GM19043 (cell line): Measurements from ENCODE around the gene PTTG1IP.

Source experiments
- ATAC-seq: cut with Tn5 transposase; IDR thresholded peaks from one replicate; pipeline ENCODE4 v1.9.1; 2021; ENCODE audit warnings: low read depth; ENCODE audit not compliant: unreplicated experiment

The PTTG1IP gene

DNA sequence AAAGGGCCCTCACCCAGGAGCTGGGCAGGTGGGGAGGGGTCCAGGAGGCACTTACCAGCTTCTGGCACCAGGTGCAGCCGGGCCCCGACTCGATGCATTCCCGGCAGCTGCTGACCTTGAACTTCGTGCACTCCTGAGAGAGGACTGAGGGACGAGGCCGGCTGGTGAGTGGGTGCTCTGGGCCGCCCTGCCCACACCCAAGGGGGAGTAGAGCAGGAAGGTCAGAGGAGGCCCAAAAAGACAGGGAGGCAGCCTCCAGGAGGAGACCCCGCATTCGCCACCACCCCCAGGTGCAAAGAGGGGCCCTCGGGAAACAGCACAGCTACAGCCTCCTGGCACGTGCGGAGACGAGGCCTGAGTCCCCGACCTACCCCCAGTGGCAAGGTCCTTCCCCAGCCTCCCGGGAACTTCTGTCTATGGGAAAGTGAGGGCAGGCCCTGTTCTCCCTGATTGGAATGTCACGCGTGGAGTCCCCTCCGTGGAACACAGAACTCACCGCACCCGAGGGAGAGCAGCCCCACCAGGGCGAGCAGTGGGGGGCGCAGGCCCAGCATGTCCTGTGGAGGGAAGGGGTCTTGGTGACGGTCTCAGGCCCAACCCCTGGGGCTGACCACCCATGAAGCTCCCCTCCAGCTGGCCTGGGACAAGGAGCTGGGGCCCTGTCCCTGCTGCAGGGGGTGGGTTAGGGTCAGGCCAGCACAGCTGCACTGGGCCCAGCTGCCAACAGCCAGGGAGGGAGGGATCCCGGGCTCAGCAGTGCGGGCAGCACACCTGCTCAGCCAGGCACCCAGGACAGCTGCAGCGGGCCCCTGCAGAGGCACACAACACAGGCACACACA, 37.0 kb upstream of the PTTG1IP start:
- ATAC-seq = no peak

DNA sequence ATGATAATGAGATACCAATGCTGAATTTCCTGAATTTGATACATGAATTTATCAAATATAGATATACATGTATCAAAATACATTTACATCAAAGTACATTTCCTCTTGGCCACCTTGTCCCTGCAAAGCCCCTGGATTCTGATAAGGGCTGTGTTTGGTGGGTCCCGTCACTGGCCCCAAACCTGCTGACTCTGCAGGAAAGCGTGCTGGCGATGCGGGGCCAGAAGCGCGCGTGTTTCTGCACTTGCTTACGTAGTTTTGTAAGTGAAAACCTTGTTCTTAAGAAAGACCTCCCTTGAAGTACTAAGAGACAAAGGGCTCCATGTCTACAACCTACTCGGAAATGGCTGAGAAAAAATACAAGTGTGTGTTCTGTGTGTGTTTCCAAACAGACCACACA, 36.2 kb upstream of the PTTG1IP start:
- ATAC-seq = no peak

DNA sequence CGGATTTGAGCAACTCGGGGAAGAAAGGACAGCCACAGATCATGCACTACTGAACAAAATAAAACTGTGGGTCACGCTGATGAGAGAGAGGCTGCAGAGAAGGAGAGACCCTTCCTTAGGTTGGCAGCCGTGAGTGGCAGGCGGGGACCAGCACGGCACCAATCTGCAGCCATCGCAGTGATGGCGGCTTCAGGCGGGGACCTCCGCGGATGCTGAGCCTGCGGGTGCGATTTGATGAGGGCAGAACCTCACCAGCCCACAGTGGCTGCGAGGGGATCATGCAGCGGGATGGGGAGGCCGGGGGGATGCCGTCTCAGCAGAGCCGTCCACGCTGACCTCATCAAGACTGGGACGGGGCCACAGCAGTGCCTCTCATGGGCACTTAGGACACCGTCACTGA, 35.4 kb upstream of the PTTG1IP start:
- ATAC-seq = no peak

DNA sequence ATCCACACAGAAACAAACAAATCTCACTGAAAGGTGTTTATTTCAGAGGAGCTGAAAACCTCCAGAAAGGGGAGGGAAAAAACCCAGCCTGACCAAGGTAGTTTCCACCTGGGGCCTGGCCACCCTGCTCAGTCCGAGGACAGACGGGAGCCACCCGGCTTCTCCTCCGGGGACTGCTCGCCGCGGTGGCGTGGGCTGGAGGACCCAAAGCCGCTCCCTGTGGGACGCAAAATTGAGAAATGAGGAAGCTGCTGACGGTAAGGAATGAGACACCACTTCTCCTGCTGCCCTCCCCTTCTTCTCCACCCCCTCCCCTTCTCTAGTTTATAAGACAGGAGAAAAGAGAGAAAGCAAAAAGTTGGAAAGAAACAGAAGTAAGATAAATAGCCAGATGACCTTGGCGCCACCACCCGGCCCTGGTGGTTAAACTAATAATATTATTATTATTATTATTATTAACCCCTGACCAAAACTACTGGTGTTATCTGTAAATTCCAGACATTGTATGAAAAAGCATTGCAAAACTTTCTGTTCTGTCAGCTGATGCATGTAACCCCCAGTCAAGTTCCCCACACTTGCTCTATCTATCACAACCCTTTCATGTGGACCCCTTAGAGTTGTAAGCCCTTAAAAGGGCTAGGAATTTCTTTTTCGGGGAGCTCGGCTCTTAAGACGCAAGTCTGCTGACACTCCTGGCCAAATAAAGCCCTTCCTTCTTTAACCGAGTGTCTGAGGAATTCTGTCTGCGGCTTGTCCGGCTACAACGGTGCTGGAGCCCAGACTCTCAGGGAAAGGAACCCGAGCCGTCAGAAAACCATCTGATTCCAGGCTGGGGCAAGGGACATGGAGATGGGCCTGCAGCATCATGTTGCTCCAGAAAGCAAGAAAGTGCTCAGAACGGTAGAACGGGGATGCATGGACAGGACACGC, 34.7 kb upstream of the PTTG1IP start:
- ATAC-seq = no peak

DNA sequence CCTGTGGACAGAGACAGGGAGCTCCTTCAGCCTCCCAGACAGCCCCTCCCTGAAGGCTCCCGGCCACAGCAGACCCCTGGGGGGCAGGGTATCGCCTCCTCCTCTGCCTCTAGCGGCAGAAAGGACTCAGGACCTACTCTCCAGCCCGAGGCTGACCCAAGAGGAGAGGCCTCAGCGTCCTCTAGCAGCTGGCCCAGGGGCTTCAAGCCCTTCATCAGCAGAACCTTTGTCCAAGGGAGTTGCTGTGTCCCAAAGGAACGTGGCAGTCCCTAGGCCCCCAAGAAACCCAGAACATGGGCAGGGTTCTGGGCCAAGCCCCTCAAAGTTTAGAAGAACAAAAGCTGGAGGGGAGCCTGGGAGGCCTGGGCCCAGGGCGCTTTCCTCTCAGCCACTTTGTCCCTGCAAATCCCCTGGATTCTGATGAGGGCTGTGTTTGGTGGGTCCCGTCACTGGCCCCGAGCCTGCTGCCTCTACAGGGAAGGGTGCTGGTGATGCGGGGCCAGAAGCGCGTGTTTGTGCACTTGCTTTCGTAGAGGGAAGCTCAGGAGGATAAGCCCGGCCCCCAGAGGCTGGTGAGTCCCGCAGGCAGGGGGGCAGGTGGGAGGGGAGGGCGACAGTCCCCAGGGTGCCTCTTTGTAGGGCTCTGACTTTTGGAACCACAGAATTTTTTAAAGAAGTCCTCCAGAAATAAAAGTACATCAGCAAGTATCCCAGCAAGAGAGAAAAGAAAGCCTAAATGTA, 33.9 kb upstream of the PTTG1IP start:
- ATAC-seq = no peak

DNA sequence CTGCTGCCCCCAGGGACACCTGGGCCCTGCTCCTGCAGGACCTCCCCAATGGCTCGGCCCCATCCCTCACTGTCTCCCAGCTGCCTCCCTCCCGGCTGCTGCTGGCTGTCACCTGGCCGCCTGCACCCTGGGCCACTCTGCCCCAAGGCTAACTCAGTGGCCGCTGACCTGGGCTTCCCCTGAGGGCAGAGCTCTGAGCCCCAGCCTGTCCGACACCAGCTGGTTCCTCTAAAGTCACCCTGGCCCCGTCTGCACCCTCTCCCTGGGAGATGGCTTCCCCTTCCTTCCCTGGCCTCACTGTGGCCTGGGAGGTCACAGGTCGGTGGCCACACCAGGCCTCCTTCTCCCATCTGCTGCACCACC, 32.2 kb upstream of the PTTG1IP start:
- ATAC-seq = no peak

DNA sequence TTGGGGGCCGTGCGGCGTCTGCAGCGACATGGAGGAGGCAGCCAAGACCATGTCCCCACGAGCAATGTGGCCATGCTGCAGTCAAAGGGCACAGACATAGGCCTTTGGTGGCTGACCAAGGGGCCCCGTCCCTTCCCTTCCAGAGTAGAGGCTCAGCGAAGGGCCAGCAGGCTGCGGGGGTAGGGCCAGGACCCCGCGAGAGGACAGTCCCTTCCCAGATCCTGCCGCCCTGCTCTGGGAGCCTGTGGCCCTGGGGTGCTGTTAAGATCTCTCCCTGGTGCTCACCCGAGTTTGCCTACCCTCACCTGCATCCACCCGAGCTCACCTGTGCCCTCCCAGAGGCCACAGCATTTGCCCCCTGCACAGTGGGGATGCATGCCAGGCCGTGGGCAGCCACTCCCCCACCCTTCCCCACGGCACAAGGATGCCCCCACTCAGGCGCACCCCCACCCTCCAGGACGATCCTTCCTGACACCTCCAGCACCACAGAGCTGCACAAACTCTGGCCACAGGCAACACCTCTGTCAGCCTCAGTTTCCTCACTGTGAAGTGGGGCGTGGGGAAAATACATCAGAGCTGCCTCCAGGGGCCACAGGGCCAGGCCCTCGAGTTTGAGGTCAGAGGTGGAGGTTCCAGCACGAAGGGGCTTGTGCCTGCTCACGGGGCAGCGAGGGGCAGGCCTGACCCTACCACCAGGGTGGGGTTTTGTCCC, 31.7 kb upstream of the PTTG1IP start:
- no peak for ATAC-seq

DNA sequence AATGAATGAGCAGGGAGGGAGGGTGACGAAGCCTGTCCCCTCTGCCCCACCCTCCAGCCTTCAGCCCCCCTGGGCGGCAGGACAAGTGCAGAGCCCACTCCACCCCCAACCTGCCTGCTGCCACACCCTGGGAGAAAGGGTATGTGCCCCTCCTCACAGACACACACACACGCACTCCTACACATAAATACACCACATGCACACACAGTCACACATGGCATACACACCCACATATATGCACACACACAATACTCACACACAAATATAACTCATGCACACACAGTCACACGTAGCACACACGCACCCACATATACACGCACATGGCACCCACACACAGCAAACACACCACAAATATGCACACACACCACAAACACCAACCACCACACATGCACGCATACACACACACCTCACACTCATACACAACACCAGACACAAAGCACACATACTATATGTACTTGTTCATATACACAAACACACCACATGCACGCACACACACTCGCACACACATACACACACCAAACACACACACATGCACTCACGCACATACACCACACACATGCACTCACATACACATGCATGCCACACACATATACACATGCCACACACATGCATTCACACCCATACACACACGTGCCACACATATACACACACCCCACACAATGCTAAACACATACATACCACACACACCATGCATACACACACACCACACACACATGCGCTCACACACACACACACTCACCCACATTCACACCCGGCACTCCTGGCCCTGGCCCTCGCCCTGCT, 30.8 kb upstream of the PTTG1IP start:
- ATAC-seq = no peak

DNA sequence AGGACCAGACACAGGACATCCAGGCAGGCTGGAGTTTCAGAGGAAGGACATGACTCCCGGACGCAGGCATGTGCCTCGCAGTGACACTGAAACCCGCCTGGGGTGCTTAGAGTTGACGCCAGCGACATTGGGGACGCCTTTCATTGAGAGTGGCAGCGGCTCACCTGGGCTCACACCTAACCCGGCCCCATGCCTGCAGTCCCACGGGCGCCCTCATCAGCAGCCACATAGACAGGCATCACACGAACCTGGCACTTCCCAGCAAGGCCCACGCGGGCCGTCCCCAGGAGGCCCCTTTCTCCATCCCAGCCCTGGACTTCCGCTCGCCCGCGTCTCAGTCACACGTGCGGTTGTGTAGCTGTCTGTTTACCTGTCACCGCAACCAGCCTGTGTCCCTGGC, 30.2 kb upstream of the PTTG1IP start:
- ATAC-seq = no peak

DNA sequence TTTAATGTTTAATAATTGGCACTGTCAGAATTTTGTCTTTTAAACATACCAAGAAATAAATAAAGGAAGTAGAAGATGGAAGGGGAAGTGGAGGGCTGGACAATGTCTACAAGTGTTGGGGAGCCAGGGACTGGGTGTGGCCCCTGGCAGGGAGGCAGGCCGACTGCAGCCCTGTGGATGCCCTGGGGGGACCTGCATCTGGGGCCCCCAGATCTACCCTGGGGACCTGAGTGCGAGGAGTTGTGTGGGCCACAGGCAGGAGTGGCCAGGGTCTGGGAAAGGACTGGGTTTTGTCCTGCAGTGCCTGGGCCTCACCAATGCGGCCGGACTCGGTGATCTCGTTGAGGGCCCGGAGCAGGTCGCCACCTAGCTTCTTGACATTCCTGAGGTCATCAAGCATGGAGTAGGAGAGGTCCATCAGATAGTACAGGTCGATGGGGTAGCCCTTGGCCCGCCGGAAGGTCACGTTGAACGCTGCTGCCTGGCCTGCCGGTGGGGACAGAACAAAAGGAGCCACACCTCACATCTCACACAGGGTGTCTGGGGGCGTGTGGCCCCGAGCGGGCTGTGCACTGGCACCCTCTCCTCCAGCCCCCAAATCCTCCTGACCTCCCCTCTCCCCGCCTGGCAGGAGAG, 29.7 kb upstream of the PTTG1IP start:
- ATAC-seq = no peak

DNA sequence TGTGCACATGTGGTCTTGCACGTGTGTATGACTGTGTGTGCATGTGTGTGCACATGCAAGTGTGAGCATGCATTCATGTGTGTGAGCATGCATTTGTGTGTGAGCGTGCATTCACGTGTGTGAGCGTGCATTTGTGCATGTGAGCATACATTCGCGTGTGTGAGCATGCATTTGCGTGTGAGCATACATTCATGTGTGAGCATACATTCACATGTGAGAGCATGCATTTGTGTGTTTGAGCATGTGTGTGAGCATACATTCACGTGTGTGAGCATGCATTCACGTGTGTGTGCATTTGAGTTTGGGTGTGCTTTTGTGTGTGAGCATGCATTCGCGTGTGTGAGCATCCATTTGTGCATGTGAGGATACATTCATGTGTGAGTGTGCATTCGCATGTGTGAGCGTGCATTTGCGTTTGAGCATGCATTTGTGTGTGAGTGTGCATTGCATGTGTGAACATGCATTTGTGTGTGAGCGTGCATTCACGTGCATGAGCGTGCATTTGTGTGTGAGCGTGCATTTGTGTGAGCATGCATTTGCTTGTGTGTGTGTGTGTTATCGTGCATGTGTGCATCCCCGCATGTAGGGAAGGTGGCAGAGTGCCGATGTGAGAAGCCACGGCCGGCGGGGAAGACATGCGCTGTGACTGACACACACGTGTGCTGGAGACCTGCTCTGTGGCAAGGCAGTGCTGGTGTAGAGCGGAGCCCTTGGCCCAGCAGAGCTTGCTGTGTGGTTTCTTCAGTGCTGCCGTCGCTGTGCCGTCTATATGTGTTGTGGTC, 29.0 kb upstream of the PTTG1IP start:
- no peak for ATAC-seq

DNA sequence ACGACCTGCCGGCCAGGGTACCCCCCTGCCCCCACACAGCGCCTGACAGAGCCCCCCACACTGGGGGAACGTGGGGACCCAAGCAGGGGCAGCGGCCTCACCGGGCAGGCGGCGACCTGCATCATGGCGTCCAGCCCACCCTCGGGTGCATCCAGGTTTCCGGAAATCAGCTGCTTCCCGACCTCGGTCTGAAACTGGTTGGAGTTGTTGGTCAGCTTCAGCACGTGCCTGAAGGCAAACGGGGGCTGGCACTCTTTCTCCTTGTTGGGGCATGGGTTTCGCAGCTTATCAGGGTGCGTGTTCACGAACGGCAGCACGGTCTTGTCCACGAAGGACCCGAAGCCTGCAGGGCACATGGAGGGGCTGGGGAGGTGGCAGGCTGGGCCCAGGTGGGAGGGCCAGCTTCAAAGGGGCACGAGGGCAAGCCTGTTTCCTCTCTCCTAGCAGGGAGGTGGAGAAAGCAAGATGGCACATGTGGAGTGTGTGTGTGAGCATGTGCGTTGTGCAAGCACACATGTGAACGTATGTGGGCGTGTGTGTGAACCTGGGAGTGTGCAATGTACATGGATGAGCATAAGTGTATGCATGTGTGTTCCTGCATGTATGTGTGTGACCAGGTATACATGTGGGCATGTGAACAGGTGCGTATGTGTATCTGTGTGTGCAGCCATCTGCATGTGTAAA, 28.0 kb upstream of the PTTG1IP start:
- ATAC-seq = no peak

DNA sequence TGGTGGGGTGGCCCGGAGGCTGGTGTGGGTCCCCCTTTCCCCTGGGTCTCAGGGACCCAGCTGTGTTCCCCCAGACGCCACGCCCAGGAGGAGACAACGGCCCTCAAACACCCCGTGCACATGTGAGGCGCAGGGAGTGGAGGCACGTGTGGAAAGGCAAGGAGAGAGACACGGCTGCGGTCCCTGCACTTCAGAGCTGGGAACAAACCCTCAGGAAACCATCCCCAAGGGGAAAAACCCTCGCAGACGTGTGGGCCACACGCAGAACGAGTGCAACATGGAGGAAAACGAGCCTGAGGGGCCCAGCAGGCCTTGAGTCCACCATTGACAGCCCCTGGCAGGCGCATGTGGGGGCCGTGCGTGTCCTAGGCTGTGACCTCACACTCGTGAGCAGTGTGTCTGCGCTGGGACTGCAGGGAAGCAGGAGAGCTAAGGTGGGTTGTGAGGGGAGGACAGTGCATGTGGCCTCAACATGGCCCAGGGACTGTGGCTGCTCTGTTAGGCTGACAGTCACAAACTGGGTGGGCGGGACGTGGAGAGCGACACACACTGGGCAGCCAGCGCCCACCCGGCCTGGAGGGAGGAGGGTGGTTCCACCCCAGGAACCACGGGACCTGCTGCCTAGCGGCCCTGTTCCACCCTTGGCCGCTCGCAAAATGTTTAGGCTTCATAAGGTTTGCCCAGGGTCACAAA, 27.2 kb upstream of the PTTG1IP start:
- ATAC-seq = no peak

DNA sequence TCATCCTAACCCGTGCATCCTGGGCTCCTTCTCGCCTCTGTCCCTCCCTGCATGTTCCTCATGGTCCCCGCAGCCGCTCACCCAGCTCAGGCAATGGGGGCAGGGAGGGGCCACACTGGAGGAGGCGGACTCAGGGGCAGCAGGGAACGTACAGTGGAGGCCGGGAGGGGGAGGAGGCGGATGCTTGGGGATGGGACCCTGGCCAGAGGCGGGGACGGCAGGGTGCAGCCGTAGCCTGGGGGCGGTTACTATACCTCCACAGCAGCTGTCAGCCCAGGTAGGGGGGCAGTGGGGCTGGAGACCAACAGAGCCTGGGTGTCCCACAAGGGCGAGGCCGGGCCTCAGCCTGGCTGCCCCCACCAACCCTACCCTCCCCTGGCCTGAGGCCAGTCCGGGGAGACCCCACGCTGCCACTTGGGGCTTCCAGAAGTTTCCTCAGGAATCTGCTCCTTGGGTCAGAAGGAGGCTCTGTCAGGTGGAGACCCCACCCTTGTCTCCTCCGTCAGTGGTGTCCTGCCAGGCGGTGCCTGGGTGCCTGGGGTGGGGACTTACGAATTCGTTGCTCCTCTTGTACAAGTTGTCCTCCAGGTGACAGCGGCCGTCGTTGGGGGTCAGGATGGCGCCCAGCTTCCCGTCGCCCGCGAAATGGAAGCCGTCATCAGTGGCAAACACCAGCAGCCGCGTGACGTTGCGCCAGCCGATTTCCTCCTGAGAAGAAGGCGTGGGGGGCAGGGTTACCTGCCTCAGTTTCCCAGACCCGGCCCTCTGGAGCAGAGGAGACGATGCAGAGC, 26.5 kb upstream of the PTTG1IP start:
- ATAC-seq = no peak

DNA sequence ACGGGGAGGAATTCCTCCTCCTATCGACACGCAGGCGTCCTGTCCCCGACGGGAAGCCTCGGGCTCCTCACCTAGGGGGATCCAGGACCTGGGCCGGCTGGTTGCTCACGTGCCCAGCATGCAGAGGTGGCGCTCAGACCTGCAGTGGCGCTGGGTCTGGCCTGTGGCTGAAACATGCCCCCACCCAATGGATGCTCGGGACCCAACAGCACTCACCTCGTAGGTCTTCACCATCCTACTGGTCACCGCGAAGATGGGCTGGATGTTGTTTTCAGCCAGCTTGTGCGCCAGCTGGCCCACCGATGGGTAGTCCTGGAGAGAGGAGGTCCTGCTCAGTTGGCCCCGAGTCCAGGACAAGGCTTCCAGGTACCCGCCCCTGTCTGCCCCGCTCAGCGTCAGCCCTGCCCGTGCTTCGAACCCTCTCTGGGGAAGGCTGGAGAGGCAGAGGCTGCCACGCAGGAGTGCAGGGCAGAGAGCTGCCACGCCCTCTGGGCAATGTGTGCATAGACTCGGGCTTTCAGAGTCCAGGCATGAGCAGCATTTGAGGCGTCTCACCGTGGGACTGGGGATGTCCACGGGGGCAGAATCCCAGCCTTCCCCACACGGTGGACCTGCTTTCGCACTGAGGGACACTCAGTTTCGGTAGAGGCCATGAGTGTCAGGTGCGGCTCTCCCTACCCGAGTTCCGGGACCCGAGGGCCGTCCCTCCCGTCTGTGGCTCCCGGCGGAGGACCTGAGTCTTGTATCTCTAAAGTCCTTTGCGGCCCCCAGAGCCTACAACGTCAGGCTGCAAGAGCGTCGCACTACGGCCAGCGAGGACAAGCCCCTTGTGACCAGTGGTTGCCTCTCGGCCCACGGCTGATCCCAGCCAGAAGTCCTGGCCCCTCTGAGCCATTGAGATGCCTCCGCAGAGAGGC, 25.6 kb upstream of the PTTG1IP start:
- ATAC-seq = no peak
